ENCODE data around the gene INTS4. TPM values are rescaled to one million over a fixed set of nuclear protein-coding genes. Genes with fewer than 3 reads are reported as not detected.

The INTS4 gene
- total and polyA plus RNA-seq, 7 donors = 10.1 to 18.6 (median 12.6) TPM

DNA sequence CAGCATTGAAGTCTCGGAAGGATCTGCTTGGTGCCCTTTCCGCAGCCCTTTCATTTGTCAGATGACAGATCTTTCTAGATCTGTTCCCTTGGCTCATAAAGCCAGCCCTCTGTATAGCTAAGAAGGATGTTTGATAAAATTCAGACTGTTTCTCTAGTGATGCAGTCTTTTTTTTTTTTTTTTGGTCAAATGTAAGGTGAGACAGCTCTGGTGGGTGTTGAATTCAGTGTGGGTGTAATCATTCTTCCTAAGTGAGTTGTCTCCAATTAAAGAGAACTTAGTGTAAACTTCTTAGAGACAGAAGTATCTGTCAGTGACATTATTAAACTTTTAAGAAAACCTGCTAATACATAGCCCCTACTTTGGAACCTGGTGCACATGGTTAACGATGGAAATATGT, 120.3 kb downstream of the INTS4 start:
- TF ChIP-seq, protein P1, sequence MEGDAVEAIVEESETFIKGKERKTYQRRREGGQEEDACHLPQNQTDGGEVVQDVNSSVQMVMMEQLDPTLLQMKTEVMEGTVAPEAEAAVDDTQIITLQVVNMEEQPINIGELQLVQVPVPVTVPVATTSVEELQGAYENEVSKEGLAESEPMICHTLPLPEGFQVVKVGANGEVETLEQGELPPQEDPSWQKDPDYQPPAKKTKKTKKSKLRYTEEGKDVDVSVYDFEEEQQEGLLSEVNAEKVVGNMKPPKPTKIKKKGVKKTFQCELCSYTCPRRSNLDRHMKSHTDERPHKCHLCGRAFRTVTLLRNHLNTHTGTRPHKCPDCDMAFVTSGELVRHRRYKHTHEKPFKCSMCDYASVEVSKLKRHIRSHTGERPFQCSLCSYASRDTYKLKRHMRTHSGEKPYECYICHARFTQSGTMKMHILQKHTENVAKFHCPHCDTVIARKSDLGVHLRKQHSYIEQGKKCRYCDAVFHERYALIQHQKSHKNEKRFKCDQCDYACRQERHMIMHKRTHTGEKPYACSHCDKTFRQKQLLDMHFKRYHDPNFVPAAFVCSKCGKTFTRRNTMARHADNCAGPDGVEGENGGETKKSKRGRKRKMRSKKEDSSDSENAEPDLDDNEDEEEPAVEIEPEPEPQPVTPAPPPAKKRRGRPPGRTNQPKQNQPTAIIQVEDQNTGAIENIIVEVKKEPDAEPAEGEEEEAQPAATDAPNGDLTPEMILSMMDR (IDR thresholded peaks at IDR 0.05) = no peak
- Histone ChIP-seq H3K36me3 (ENCODE audit: insufficient read depth in 1 of 2, low read depth in 1 of 2) (peaks cover 4 to 92% of the 10 kb centered on the region in 2 donors), H3K27me3 (ENCODE audit: insufficient read depth in 3 of 3, low read length in 2 of 3) (no peaks in the 10 kb centered on the region), H3K9me3 (no peaks in the 10 kb centered on the region), H3K4me1 (peaks cover 5% of the 10 kb centered on the region), H3K4me3 (no peak overlapping the region), H3K27ac (no peak overlapping the region)
- ATAC-seq = no peak
- intact Hi-C loops (cut with DNase I) = no loop called here
- DNase-seq = no peak
- WGBS, 3 donors = 97 to 99% (median 99%) methylated on average over 3 of the region's 3 CpGs

DNA sequence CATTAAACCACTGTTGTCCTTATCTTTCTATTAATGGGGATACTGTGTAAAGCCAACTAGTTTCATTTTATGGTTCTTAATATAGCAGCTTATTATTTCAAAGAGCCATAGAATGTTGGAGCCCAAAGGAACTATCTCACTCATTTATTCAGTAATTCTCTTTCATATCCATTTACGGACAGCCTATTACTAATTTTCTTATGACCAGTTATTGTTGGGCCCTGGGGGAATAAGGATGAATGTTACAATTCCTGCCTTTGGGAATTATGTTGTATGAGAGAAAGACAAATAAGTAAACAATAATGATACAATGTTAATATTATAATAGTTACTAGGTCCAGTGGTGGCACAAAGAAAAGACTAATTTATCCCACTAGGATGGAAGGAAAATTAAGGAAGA, 121.1 kb downstream of the INTS4 start:
- no peak for DNase-seq
- intact Hi-C loops (cut with DNase I) = no loop called here
- Histone ChIP-seq H3K4me3 (no peak overlapping the region), H3K36me3 (ENCODE audit: insufficient read depth in 1 of 2, low read depth in 1 of 2) (peaks cover 4 to 90% of the 10 kb centered on the region in 2 donors), H3K27me3 (ENCODE audit: insufficient read depth in 3 of 3, low read length in 2 of 3) (no peaks in the 10 kb centered on the region), H3K4me1 (peaks cover 4% of the 10 kb centered on the region), H3K9me3 (no peaks in the 10 kb centered on the region), H3K27ac (no peak overlapping the region)
- TF ChIP-seq, protein P1 (IDR thresholded peaks at IDR 0.05) = no peak
- WGBS, 3 donors = 93 to 97% (median 94%) methylated on average over 1 of the region's 1 CpG
- no peak for ATAC-seq

DNA sequence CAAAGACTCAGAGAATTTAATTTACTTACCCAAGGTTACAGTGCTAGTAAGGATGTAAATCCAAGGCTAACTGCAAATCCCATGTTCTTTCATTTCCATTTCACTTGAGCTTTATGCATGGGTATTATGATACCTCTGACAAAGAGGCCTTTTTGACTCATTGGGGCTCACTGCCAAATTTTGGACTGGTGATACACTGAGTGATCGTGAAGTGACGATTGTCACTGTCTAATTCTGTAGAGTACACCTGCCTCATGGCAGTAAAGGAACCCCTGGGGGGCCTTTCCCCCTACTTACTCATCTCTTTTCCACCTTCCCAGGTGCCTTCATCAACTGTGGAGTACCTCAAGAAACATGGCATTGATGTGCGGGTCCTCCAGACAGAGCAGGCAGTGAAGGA, 122.6 kb downstream of the INTS4 start:
- Histone ChIP-seq H3K27me3 (ENCODE audit: insufficient read depth in 3 of 3, low read length in 2 of 3) (no peaks in the 10 kb centered on the region), H3K36me3 (ENCODE audit: insufficient read depth in 1 of 2, low read depth in 1 of 2) (peaks cover 4 to 86% of the 10 kb centered on the region in 2 donors), H3K4me3 (no peak overlapping the region), H3K27ac (peak overlapping the region; percentile 36), H3K9me3 (no peaks in the 10 kb centered on the region), H3K4me1 (no peaks in the 10 kb centered on the region)
- TF ChIP-seq, protein P1 (IDR thresholded peaks at IDR 0.05) = no peak
- intact Hi-C loops (cut with DNase I) = no loop called here
- peak; percentile 43 to 82 (median 70) for ATAC-seq
- DNase-seq = no peak
- 62 to 82% (median 70%) methylated on average over 3 of the region's 3 CpGs for WGBS, 3 donors

DNA sequence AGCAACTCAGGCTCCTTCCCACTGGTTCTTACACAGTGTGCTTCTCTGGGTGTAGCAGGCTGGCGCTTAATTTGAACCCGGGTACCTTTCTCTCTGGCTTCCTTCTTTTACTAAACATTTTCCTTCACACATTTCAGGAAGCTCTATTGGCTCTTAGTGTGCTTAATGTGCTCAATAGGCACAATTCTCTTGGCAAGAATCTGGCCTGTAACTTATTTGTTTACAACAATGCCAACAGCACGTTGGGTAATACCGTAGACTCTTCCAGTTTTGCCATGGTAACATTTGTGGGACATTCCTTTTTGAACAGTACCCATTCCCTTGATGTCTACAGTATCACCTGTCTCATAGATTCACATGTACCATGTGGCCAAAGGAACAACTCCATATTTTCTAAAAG, 125.7 kb downstream of the INTS4 start:
- no peak for ATAC-seq
- Histone ChIP-seq H3K27me3 (ENCODE audit: insufficient read depth in 3 of 3, low read length in 2 of 3) (no peaks in the 10 kb centered on the region), H3K36me3 (ENCODE audit: insufficient read depth in 1 of 2, low read depth in 1 of 2) (peaks cover 10 to 57% of the 10 kb centered on the region in 2 donors), H3K4me1 (no peaks in the 10 kb centered on the region), H3K9me3 (no peaks in the 10 kb centered on the region), H3K4me3 (no peak overlapping the region), H3K27ac (no peak overlapping the region)
- no peak for DNase-seq
- 70 to 86% (median 73%) methylated on average over 4 of the region's 4 CpGs for WGBS, 3 donors
- intact Hi-C loops (cut with DNase I) = no loop called here
- TF ChIP-seq, protein P1 (IDR thresholded peaks at IDR 0.05) = no peak

DNA sequence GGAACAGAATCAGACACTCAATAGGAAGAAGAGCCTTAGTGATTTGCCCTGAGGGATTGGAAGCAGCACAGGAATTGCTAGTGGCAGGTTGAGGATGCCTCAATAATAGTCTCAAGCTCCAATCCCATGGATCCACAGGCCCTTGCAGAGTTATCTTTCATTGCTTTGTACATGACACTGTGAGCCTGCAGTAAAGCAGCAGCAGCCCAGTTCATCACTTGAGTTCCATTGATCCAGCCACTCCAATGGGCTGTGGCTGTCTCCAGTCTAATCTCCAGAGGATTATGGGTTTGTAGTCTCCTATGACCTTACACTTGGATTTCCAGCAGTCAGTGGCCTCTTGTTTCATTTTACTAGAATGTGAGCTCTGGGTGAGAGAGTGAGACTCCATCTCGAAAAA, 128.1 kb downstream of the INTS4 start:
- TF ChIP-seq, protein P1 (IDR thresholded peaks at IDR 0.05) = no peak
- Histone ChIP-seq H3K4me3 (no peak overlapping the region), H3K4me1 (peaks cover 4% of the 10 kb centered on the region), H3K27me3 (ENCODE audit: insufficient read depth in 3 of 3, low read length in 2 of 3) (no peaks in the 10 kb centered on the region), H3K9me3 (no peaks in the 10 kb centered on the region), H3K36me3 (ENCODE audit: insufficient read depth in 1 of 2, low read depth in 1 of 2) (peaks cover 10 to 37% of the 10 kb centered on the region in 2 donors), H3K27ac (no peak overlapping the region)
- ATAC-seq (no peak), DNase-seq (no peak)
- 75 to 93% (median 81%) methylated on average over 1 of the region's 1 CpG for WGBS, 3 donors
- intact Hi-C loops (cut with DNase I) = no loop called here

All from psoas muscle (tissue), 8 donors.